ENCODE results near the gene PMEPA1. TPM values are rescaled to one million over a fixed set of nuclear protein-coding genes. Genes with fewer than 3 reads are reported as not detected.

Gene PMEPA1
- total RNA-seq, 4 donors from 2014 or later = 10.4 to 37.8 (median 17.4) TPM

DNA sequence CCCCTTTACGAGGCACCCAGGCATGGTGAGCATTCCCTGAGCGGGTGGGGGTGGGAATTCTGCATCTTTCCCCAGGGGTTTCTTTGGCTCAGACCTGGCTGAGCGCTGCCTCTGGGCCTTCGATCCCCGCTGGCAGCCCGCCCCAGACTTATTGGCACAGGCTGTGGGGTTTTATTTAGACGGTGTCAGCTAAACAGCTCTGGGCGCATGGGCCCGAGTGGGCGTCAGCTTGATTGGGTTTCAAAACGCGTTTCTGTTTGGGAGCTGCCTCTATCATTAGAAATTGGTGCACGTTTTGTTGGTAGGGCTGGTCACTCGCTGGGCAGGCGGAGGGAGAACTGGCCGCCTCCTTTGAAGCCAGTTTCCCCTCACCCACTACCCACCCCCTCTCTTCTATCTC is 21.0 kb downstream of the PMEPA1 start:
- H3K36me3 ChIP-seq = no peaks in the 10 kb centered on the region
- 44% methylated on average over 3 of the region's 16 CpGs for WGBS
- H3K27ac ChIP-seq (replicated peaks in 1 of 4) = peak overlapping the region; percentile 5 to 36 (median 14)
- H3K4me1 ChIP-seq = peaks cover 52 to 98% (median 91%) of the 10 kb centered on the region in 4 donors
- no peak for DNase-seq (ENCODE audit: extremely low spot score)
- TF ChIP-seq, protein P1, sequence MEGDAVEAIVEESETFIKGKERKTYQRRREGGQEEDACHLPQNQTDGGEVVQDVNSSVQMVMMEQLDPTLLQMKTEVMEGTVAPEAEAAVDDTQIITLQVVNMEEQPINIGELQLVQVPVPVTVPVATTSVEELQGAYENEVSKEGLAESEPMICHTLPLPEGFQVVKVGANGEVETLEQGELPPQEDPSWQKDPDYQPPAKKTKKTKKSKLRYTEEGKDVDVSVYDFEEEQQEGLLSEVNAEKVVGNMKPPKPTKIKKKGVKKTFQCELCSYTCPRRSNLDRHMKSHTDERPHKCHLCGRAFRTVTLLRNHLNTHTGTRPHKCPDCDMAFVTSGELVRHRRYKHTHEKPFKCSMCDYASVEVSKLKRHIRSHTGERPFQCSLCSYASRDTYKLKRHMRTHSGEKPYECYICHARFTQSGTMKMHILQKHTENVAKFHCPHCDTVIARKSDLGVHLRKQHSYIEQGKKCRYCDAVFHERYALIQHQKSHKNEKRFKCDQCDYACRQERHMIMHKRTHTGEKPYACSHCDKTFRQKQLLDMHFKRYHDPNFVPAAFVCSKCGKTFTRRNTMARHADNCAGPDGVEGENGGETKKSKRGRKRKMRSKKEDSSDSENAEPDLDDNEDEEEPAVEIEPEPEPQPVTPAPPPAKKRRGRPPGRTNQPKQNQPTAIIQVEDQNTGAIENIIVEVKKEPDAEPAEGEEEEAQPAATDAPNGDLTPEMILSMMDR (IDR thresholded peaks at IDR 0.05) = no peak
- TF ChIP-seq POLR2A (IDR thresholded peaks at IDR 0.05; ENCODE audit: low read depth) (no peak), EP300 (IDR thresholded peaks at IDR 0.05) (no peak), POLR2AphosphoS5 (IDR thresholded peaks at IDR 0.05) (no peak)
- H3K4me3 ChIP-seq = no peak overlapping the region
- intact Hi-C loops (cut with DNase I) = loop anchor here (10.0 kb wide), 1 partner anchor 56 kb away; no protein-coding TSS in a partner anchor
- no peaks in the 10 kb centered on the region for H3K27me3 ChIP-seq
- no peaks in the 10 kb centered on the region for H3K9me3 ChIP-seq

DNA sequence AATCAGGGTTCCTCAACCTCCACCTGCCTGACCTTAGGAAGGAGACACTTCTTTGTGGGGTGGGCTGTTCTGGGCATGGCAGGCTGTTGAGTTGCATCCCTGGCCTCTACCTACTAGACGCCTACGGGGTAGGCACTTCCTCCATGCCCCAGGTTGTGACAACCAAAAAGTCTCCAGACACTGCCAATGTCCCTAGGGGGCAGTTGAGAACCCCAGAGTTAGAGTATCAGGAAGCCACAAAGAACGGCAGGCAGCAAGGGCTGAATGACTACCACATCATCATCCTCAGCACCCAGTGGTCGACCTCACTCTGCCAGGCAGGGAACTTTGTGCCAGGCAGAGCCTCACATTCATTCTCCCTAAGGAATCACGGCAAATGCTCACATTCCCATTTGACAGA is 21.5 kb downstream of the PMEPA1 start:
- H3K27me3 ChIP-seq = no peaks in the 10 kb centered on the region
- TF ChIP-seq EP300 (IDR thresholded peaks at IDR 0.05) (no peak), POLR2A (IDR thresholded peaks at IDR 0.05; ENCODE audit: low read depth) (no peak), POLR2AphosphoS5 (IDR thresholded peaks at IDR 0.05) (no peak)
- TF ChIP-seq, protein P1 (IDR thresholded peaks at IDR 0.05) = no peak
- peaks cover 55 to 98% (median 95%) of the 10 kb centered on the region in 4 donors for H3K4me1 ChIP-seq
- H3K9me3 ChIP-seq = no peaks in the 10 kb centered on the region
- no peak overlapping the region for H3K4me3 ChIP-seq
- intact Hi-C loops (cut with DNase I) = loop anchor here (10.0 kb wide), 1 partner anchor 57 kb away; no protein-coding TSS in a partner anchor
- H3K27ac ChIP-seq (replicated peaks in 1 of 4) = peak overlapping the region in 2 of 4 donors; percentile 5 to 36
- no peak for DNase-seq (ENCODE audit: extremely low spot score)
- no peaks in the 10 kb centered on the region for H3K36me3 ChIP-seq
- WGBS = 100% methylated on average over 1 of the region's 5 CpGs

DNA sequence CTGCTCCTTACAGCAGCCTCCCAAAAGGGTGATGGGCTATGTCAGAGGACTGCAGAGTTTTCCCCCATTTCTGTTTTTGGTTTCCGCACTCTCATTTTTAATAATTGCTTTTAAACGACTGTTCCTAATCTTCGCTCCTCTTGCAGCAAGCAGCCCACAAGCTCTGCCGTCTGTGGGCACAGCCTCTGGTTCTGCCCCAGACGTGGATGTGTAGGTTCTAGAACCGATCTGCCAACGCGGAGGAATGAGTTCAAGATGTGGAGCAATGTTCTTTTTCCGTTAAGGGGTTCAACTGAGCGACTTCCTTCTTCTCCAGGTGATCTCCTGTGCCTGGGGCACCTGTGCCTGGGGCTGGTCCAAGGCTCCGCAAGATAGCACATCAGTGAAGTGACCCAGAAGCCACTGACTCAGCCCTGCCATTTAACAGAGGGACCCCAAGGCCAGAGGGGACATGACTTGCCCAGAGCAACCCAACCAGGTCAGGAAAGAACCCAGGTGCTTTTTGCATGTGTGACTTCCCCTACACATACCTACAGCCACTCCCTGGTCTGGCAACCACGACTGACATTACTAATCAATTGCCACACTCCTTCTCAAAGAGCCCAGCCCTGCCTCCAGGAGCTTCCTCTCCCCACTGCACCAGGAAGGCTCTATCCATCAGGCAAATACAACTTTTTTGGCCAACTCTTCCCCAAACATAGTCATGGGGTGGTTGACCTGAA is 22.7 kb downstream of the PMEPA1 start:
- TF ChIP-seq POLR2A (IDR thresholded peaks at IDR 0.05; ENCODE audit: low read depth) = no peak
- no peak for TF ChIP-seq EP300 (IDR thresholded peaks at IDR 0.05)
- TF ChIP-seq, protein P1 (IDR thresholded peaks at IDR 0.05) = no peak
- TF ChIP-seq POLR2AphosphoS5 (IDR thresholded peaks at IDR 0.05) = no peak
- intact Hi-C loops (cut with DNase I) = loop anchor here (10.0 kb wide), 1 partner anchor 58 kb away; no protein-coding TSS in a partner anchor
- no peaks in the 10 kb centered on the region for H3K27me3 ChIP-seq
- DNase-seq (ENCODE audit: extremely low spot score) = no peak
- H3K27ac ChIP-seq (replicated peaks in 1 of 4) = peak overlapping the region in 2 of 4 donors; percentile 28 to 79
- peaks cover 64 to 100% (median 95%) of the 10 kb centered on the region in 4 donors for H3K4me1 ChIP-seq
- H3K36me3 ChIP-seq = no peaks in the 10 kb centered on the region
- no peak overlapping the region for H3K4me3 ChIP-seq
- no peaks in the 10 kb centered on the region for H3K9me3 ChIP-seq
- 93% methylated on average over 12 of the region's 12 CpGs for WGBS

DNA sequence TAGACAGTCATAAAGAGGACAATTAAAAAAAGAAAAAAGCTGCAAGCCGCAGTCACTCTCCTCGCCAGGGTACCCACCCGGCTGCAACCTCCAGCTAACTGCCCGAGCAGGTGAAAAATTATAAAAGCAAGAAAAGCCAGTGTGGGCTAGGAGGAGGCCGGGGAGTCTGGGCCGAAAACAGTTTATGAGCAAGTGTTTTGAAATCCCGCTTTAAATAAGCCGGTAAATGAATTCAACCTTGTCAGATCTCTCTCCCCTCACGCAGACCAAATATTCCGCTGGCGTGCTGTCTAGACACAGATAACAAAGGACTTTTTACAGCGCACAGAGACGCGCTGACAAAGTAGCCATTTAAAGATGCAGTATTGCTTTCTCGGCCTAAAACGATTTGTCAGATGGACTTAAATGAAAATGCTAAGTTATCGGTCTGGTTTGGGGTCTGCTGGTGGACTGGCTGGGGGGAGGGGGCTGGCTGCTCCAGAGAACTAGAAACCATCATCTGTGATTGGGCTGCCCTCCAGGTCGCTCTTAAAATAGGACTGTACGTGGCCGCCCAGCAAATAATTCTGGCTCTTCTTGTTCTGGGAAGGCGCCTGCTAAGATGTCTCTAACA is 24.6 kb downstream of the PMEPA1 start:
- DNase-seq (ENCODE audit: extremely low spot score) = no peak
- peak overlapping the region; percentile 17 to 33 (median 30) for H3K4me3 ChIP-seq
- H3K4me1 ChIP-seq = peaks cover 62 to 100% (median 97%) of the 10 kb centered on the region in 4 donors
- 31% methylated on average over 17 of the region's 21 CpGs for WGBS
- no peaks in the 10 kb centered on the region for H3K36me3 ChIP-seq
- TF ChIP-seq EP300 (IDR thresholded peaks at IDR 0.05) = no peak
- TF ChIP-seq POLR2AphosphoS5 (IDR thresholded peaks at IDR 0.05) = peak; percentile 7 to 27
- no peak for TF ChIP-seq POLR2A (IDR thresholded peaks at IDR 0.05; ENCODE audit: low read depth)
- no peaks in the 10 kb centered on the region for H3K27me3 ChIP-seq
- H3K9me3 ChIP-seq = no peaks in the 10 kb centered on the region
- peak overlapping the region; percentile 76 to 82 (median 78) for H3K27ac ChIP-seq (replicated peaks in 1 of 4)
- intact Hi-C loops (cut with DNase I) = loop anchor here (10.0 kb wide), 1 partner anchor 60 kb away; no protein-coding TSS in a partner anchor

DNA sequence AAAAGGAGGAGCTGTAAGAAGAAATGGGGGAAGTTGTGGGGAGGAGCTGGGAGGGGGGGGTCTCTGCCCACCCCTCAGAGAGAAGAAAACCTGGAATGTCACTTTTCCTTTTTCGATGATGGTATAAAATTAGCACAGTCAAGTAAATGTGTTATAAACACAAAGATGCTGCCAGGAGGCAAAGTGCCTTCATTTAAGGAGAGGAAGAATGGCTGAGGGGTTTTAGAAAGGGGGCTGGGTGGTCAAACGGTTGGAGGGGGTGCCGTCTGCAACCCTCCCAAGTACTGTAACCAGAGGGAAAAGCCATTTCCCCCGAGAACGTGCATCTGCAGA is 25.0 kb downstream of the PMEPA1 start:
- no peak for DNase-seq (ENCODE audit: extremely low spot score)
- no peak for TF ChIP-seq POLR2AphosphoS5 (IDR thresholded peaks at IDR 0.05)
- TF ChIP-seq EP300 (IDR thresholded peaks at IDR 0.05) = no peak
- TF ChIP-seq, protein P1 (IDR thresholded peaks at IDR 0.05) = no peak
- no peak for TF ChIP-seq POLR2A (IDR thresholded peaks at IDR 0.05; ENCODE audit: low read depth)
- Histone ChIP-seq H3K27me3 (no peaks in the 10 kb centered on the region), H3K4me1 (peaks cover 57 to 100% (median 97%) of the 10 kb centered on the region in 4 donors), H3K36me3 (no peaks in the 10 kb centered on the region), H3K9me3 (no peaks in the 10 kb centered on the region), H3K4me3 (peak overlapping the region in 2 of 4 donors; percentile 30 to 33), H3K27ac (replicated peaks in 1 of 4) (peak overlapping the region; percentile 76 to 82 (median 78))
- intact Hi-C loops (cut with DNase I) = loop anchor here (10.0 kb wide), 1 partner anchor 60 kb away; no protein-coding TSS in a partner anchor
- WGBS = 33% methylated on average over 5 of the region's 5 CpGs
